ENCODE measurements around the gene PLK5. TPM values are rescaled to one million over a fixed set of nuclear protein-coding genes. Genes with fewer than 3 reads are reported as not detected.

Gene PLK5
- total and polyA plus RNA-seq, 2 donors (not counting 1 experiment from before 2014, with no cell fraction given): not detected

DNA sequence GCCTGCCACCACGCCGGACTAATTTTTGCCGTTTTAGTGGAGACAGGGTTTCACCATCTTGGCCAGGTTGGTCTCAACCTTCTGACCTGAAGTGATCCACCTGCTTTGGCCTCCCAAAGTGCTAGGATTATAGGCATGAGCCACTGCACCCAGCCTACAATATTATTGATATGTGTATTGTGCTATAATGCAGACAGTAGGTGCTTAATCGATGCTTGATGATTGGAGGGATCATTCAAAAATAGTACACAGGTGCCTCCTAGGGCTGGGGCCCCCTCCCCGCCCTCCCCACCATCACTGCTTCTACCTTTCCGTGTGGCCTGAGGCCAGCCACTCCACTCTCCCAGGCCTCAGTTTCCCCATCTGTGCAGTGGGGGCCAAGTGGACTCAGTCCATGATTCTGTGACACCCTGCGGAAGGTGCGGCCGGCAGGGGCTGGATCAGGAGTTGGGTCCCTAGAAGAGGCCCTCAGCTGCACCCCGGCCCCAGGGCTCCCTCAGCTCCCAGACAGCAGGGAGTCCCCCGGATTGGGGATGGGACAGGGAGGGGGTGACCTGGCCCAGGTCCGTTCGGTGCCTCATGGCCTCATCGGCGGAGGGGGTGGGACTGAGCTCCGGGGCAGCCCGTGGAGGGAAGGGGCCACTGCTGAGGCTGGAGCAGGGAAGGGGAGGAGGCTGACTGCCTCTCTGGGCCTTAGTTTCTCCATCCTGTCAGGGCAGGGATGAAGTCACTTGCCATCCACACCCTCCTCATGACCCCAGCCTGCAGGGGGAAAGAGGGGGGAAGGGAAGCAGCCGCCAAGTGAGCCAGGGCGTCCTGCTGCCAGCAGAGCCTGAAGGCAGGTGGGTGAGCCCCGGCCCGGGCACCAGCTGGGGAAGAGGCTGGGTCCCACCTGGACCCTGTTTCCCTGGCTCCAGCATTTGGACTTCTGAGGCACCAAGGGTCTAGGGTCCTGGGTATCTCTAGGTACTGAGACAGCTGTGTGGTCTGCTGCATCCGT, 12.3 kb upstream of the PLK5 start:
- Histone ChIP-seq H3K27ac (ENCODE audit: insufficient read depth, low read length) (no peak overlapping the region), H3K4me3 (replicated peaks in 1 of 4; ENCODE audit: control extremely low read depth in 1 of 4, insufficient read depth in 1 of 4, low read depth in 3 of 4, low read length in 4 of 4) (peak overlapping the region in 3 of 4 experiments; percentile 2 to 67 (median 12)), H3K27me3 (ENCODE audit: control insufficient read depth, insufficient read depth, low read length) (no peaks in the 10 kb centered on the region)

GRCh38 chr19:1512671-1513498, 11.0 kb upstream of the PLK5 start, which contains the start of gene ADAMTSL5:
TSS of gene ADAMTSL5 (minus strand) at chr19:1513019. CDS start at chr19:1510943, 2,076 bp downstream.
- no peak within 1 kb of the TSS for H3K27ac ChIP-seq (ENCODE audit: insufficient read depth, low read length)
- no peak within 1 kb of the TSS for H2AFZ ChIP-seq (ENCODE audit: low read length)
- no peaks in the 10 kb centered on the region for H3K4me1 ChIP-seq (ENCODE audit: control insufficient read depth, extremely low read depth, insufficient read depth, low read length)

More for the DNA sequence above, 12.3 kb upstream of the PLK5 start:
- no peak for DNase-seq (ENCODE audit: low read depth in 2 of 2)
- TF ChIP-seq CTCF (conservative IDR thresholded peaks at IDR 0.05 in 1 of 2, IDR thresholded peaks at IDR 0.05 in 1 of 2; ENCODE audit: low read depth in 1 of 2, low read length in 2 of 2): no peak
- TF ChIP-seq EZH2 (IDR thresholded peaks at IDR 0.05; ENCODE audit: low read length, missing control alignments): no peak
- Histone ChIP-seq H2AFZ (ENCODE audit: low read length) (no peak overlapping the region), H3K9ac (ENCODE audit: insufficient read depth, low read length) (no peak overlapping the region), H3K4me1 (ENCODE audit: control insufficient read depth, extremely low read depth, insufficient read depth, low read length) (no peaks in the 10 kb centered on the region), H3K79me2 (ENCODE audit: control insufficient read depth, insufficient read depth, low read length) (no peaks in the 10 kb centered on the region), H3K9me3 (ENCODE audit: control insufficient read depth, insufficient read depth, low read depth, low read length) (no peaks in the 10 kb centered on the region), H4K20me1 (ENCODE audit: control insufficient read depth, extremely low read depth, insufficient read depth, low read length) (no peaks in the 10 kb centered on the region), H3K4me2 (ENCODE audit: extremely low read depth, insufficient read depth, low read length) (no peak overlapping the region), H3K36me3 (ENCODE audit: control insufficient read depth, insufficient read depth, low read length) (no peaks in the 10 kb centered on the region)

More at GRCh38 chr19:1512671-1513498, 11.0 kb upstream of the PLK5 start, which contains the start of gene ADAMTSL5:
- Histone ChIP-seq H3K36me3 (ENCODE audit: control insufficient read depth, insufficient read depth, low read length) (no peaks in the 10 kb centered on the region), H3K9me3 (ENCODE audit: control insufficient read depth, insufficient read depth, low read depth, low read length) (no peaks in the 10 kb centered on the region), H3K4me2 (ENCODE audit: extremely low read depth, insufficient read depth, low read length) (peak within 1 kb of the TSS; percentile 82), H3K79me2 (ENCODE audit: control insufficient read depth, insufficient read depth, low read length) (no peaks in the 10 kb centered on the region), H4K20me1 (ENCODE audit: control insufficient read depth, extremely low read depth, insufficient read depth, low read length) (no peaks in the 10 kb centered on the region), H3K4me3 (replicated peaks in 1 of 4; ENCODE audit: control extremely low read depth in 1 of 4, insufficient read depth in 1 of 4, low read depth in 3 of 4, low read length in 4 of 4) (peak within 1 kb of the TSS; percentile 54 to 67 (median 59)), H3K27me3 (ENCODE audit: control insufficient read depth, insufficient read depth, low read length) (no peaks in the 10 kb centered on the region), H3K9ac (ENCODE audit: insufficient read depth, low read length) (peak within 1 kb of the TSS; percentile 66)
- DNase-seq (ENCODE audit: low read depth in 2 of 2): peak; percentile 41 to 50
- TF ChIP-seq CTCF (conservative IDR thresholded peaks at IDR 0.05 in 1 of 2, IDR thresholded peaks at IDR 0.05 in 1 of 2; ENCODE audit: low read depth in 1 of 2, low read length in 2 of 2) (no peak), EZH2 (IDR thresholded peaks at IDR 0.05; ENCODE audit: low read length, missing control alignments) (no peak)
